ENCODE measurements around the gene CCDC85C. TPM values are rescaled to one million over a fixed set of nuclear protein-coding genes. Genes with fewer than 3 reads are reported as not detected.
A peak's percentile ranks its signal among the peaks of the same experiment; 100 is the strongest.

CCDC85C gene
- total RNA-seq, 1 donor = 2.9 TPM

DNA sequence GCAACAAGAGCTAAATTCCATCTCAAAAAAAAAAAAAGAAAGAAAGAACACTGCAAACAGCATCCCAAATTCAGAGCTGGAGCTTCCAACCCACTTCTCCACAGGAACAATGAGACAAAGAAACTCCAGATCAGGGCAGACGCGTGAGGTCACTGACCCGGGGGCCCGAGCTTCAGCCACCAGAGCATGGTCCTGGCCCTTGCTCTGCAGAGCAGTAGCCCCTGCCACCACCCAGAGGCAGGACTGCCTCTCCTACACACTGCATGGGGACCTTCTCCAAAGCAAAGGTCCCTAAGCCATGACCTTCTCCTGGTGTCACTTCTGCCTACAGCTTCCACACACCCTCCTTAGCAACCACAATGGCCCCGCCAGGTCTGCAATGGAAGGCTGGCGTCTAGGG is 69.7 kb downstream of the CCDC85C start:
- TF ChIP-seq, protein P1, sequence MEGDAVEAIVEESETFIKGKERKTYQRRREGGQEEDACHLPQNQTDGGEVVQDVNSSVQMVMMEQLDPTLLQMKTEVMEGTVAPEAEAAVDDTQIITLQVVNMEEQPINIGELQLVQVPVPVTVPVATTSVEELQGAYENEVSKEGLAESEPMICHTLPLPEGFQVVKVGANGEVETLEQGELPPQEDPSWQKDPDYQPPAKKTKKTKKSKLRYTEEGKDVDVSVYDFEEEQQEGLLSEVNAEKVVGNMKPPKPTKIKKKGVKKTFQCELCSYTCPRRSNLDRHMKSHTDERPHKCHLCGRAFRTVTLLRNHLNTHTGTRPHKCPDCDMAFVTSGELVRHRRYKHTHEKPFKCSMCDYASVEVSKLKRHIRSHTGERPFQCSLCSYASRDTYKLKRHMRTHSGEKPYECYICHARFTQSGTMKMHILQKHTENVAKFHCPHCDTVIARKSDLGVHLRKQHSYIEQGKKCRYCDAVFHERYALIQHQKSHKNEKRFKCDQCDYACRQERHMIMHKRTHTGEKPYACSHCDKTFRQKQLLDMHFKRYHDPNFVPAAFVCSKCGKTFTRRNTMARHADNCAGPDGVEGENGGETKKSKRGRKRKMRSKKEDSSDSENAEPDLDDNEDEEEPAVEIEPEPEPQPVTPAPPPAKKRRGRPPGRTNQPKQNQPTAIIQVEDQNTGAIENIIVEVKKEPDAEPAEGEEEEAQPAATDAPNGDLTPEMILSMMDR (IDR thresholded peaks at IDR 0.05; ENCODE audit: insufficient read depth, low read length) = no peak
- no peak for DNase-seq (ENCODE audit: low read depth)
- no peak overlapping the region for H3K4me3 ChIP-seq (ENCODE audit: low read depth, low read length)

GRCh38 chr14:99532310-99532709 is 71.7 kb downstream of the CCDC85C start:
- TF ChIP-seq, protein P1 (IDR thresholded peaks at IDR 0.05; ENCODE audit: insufficient read depth, low read length) = no peak
- H3K4me3 ChIP-seq (ENCODE audit: low read depth, low read length) = no peak overlapping the region
- DNase-seq (ENCODE audit: low read depth) = no peak

DNA sequence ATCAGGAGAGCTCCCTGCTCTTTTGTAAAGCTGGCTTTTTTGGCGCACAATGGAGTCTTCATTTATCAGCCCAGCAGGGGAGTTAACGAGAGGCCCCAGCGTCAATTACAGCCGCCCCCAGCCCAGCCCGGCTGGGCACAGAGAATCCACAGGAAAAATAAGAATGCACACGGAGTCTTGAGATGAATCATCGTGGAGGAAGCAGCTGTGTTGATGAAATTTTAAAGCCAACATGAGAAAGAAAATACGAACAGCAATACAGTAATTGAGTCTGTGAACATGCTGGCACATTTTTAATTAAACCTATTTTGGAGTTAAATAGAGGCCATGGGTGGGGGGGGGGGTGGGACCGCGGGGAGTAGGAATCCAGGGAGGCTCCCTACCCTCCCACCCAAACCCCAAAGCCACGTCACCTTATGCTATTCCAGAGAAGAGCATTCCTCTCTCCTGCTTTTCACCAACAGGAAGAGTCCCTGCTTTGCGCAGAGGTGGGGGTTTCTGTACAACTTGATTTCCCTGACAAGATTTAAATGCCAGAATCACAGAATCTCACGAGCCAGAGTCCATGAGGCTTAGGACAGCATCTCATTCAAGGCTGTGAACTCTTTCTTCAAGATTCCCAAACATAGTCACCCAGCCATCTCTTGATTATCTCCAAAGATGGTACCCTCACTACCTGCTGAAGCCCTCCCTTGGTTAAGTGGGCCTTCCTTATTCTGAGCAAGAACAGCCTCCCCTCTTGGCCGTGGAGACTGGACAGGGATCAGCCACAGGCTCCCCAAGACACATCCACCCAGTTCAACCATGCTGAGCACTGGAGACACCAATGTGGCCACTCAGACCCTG is 72.5 kb downstream of the CCDC85C start:
- peak; percentile 64 for DNase-seq (ENCODE audit: low read depth)
- no peak overlapping the region for H3K4me3 ChIP-seq (ENCODE audit: low read depth, low read length)
- TF ChIP-seq, protein P1 (IDR thresholded peaks at IDR 0.05; ENCODE audit: insufficient read depth, low read length) = no peak

DNA sequence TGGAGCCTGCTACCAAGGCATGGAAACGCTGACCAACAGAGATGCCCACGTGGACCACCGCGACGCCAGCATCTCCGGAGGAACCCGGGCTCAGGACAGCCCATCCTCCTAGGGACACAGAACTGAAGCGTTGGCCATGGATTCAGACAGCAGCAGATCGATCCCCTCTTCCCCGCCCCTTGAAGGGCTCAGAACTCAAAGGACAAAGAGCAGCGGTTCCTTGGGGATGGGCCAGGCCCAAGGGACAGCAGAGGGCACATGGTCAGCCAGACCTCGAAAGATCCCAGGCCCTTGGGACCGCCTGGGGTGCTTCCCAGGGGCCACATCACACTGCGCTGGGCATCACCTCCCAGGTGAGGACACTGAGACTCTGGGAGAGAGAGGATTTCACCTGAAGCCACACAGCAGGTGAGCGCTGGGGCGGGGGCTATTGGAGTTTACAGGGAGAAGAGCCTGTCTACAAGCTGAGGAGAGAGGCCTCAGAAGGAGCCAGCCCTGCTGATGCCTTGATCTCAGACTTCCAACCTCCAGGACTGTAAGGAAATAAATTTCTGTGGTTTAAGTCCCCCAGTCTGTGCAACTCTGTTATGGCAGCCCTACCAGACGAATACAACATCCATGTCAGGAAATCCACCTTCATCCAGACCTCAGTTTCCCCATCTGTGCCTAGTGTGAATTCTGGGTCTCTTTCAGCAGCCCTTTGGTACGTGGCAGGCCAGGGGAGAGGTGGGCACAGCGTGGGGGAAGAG is 73.4 kb downstream of the CCDC85C start:
- no peak overlapping the region for H3K4me3 ChIP-seq (ENCODE audit: low read depth, low read length)
- TF ChIP-seq, protein P1 (IDR thresholded peaks at IDR 0.05; ENCODE audit: insufficient read depth, low read length) = no peak
- DNase-seq (ENCODE audit: low read depth) = no peak

- no peak for DNase-seq (ENCODE audit: low read depth)
- H3K4me3 ChIP-seq (ENCODE audit: low read depth, low read length) = no peak overlapping the region
- TF ChIP-seq, protein P1 (IDR thresholded peaks at IDR 0.05; ENCODE audit: insufficient read depth, low read length) = no peak
These were observed 74.1 kb downstream of the CCDC85C start for GRCh38 chr14:99529899-99530298.

DNA sequence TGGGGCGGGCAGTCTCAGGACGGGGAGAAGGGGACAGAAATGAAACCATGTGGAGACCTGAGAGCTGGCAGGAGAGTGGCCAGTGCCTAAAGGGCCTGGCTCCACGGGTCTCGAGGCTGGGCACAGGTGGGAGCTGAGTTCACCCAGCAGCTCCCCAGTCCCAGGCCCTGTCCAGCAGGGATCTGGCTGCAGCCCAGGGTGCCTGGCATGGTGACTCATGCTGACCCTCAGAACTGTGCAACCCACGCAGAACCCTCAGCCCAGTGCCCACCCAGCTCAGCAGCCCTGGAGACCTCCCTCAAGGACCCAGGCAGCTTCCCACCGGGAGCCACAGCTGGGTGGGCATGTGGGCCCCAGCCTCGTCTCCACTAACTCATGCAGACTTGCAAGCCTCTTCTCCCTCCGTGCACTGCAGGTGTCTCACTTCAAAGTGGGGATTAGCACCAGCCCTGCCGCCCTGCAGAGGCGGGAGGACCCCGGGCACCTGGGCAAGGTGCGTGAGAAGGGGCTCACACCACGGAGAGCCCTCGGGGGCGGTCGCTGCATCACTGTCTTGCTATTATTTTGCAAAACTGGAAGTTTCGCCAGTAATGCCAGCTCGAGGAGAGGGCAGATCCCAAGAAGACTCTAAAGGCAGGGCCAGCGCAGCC is 76.5 kb downstream of the CCDC85C start:
- TF ChIP-seq, protein P1 (IDR thresholded peaks at IDR 0.05; ENCODE audit: insufficient read depth, low read length) = no peak
- no peak for DNase-seq (ENCODE audit: low read depth)

More for the DNA sequence above, 76.5 kb downstream of the CCDC85C start:
- H3K4me3 ChIP-seq (ENCODE audit: low read depth, low read length) = no peak overlapping the region
